ENCODE measurements around the gene DYNC2I2. TPM values are rescaled to one million over a fixed set of nuclear protein-coding genes. Genes with fewer than 3 reads are reported as not detected.

The DYNC2I2 gene
- total RNA-seq, 1 experiment from 2014 or later: 58.6 TPM

DNA sequence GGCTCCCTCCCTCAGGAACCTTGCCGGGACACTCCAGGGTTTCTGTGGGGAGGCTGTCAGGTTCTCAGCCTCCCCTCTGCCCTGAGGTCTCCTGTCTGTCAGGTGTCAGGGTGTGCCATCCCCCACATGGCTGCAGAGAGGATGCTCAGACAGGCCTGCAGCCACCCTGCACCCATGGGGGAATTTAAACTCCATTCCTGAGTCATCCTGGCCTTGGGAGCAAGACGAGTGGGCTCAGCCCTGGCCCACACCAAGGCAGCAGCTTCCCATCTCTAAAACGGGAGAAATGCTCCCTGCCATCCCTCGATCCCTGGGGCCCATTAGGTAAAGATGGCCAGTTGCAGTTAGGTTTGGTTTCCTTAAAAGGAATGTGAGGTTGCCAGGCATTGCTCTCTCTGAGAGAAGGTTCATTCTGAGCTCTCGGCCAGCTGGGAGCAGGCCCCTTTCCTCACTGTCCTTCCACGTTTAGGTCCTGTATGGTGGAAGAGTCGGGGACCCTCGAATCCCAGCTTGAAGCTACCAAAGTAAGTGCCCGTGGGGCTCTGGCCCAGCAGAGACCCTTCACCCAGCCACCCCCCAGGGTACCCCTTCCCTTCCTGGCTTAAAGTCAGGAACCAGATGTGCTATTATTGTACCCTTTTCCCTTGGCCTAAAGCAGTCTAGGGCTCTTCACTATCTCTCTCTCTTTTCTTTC, 26.6 kb downstream of the DYNC2I2 start:
- H3K27ac Mint-ChIP-seq: peak overlapping the region; percentile 68 to 80 (median 74); a peak in 6 of 7 replicates
- H3K4me1 Mint-ChIP-seq: peaks cover under 1 to 4% of the 10 kb centered on the region in 2 experiments; a peak in 1 of 4 replicates

More for the DNA sequence above, 26.6 kb downstream of the DYNC2I2 start:
- no peak overlapping the region for H4K8ac ChIP-seq (replicated peaks; ENCODE audit: insufficient read length, low read depth, low read length)
- H3T11ph ChIP-seq (ENCODE audit: low read length): no peak overlapping the region
- H3K9ac ChIP-seq (ENCODE audit: extremely low read depth, insufficient read length, low read length): no peak overlapping the region
- WGBS (ENCODE audit: extremely low coverage, insufficient read length, low lambda C conversion rate): no CpG with 5 or more reads among the region's 9 CpGs
- TF ChIP-seq CTCF (conservative IDR thresholded peaks at IDR 0.05): no peak
- Mint-ChIP-seq H3K27me3 (ENCODE audit: low read depth) (no peaks in the 10 kb centered on the region), H3K4me3 (no peak overlapping the region), H3K36me3 (ENCODE audit: insufficient read depth in 1 of 3, low read depth in 3 of 3) (peaks cover 31 to 81% (median 72%) of the 10 kb centered on the region in 3 experiments), H3K9me3 (no peaks in the 10 kb centered on the region)
- no peak overlapping the region for H4K5ac ChIP-seq (ENCODE audit: insufficient read length, low read depth, low read length)
- H3K4ac ChIP-seq (ENCODE audit: low read depth, low read length): no peak overlapping the region
- no peak overlapping the region for H3K14ac ChIP-seq (ENCODE audit: insufficient read depth, low read length)
- no peaks in the 10 kb centered on the region for H3K27me3 ChIP-seq (ENCODE audit: insufficient read depth, low read length)
- H3K56ac ChIP-seq (ENCODE audit: insufficient read length, low read depth, low read length): no peak overlapping the region
- H2AK5ac ChIP-seq (ENCODE audit: insufficient read length, low read length): no peak overlapping the region
- no peak overlapping the region for H3K27ac ChIP-seq (ENCODE audit: insufficient read length, low read depth, low read length)
- H2BK120ac ChIP-seq (ENCODE audit: low read depth, low read length, poor library complexity, severe bottlenecking): no peak overlapping the region
- no peaks in the 10 kb centered on the region for H3K4me1 ChIP-seq (ENCODE audit: insufficient read depth, low read length)
- H2AFZ ChIP-seq (ENCODE audit: low read length): no peak overlapping the region
- H2BK12ac ChIP-seq (ENCODE audit: insufficient read length, low read depth, low read length): no peak overlapping the region
- no peaks in the 10 kb centered on the region for H3K9me3 ChIP-seq (ENCODE audit: control insufficient read depth, low read depth, low read length)
- no peaks in the 10 kb centered on the region for H3K23me2 ChIP-seq (ENCODE audit: insufficient read length, low read depth, low read length, poor library complexity, severe bottlenecking)
- H3K4me2 ChIP-seq (ENCODE audit: insufficient read depth, insufficient read length, low read length): no peak overlapping the region
- no peak overlapping the region for H3K23ac ChIP-seq (ENCODE audit: insufficient read length, low read depth, low read length)
- H4K91ac ChIP-seq (ENCODE audit: insufficient read length, low read depth, low read length): no peak overlapping the region
- H3K79me1 ChIP-seq (ENCODE audit: insufficient read depth, low read depth, low read length, poor library complexity, severe bottlenecking): no peaks in the 10 kb centered on the region
- H2BK20ac ChIP-seq (ENCODE audit: low read depth, low read length, poor library complexity, severe bottlenecking): no peak overlapping the region
- H3K18ac ChIP-seq (ENCODE audit: insufficient read length, low read depth, low read length): no peak overlapping the region
- no peaks in the 10 kb centered on the region for H3K79me2 ChIP-seq (ENCODE audit: insufficient read depth, low read length)
- no peak for DNase-seq
- no peak overlapping the region for H2BK5ac ChIP-seq (ENCODE audit: insufficient read length, low read length)
- no peak overlapping the region for H2BK15ac ChIP-seq (ENCODE audit: low read depth, low read length)
- H4K20me1 ChIP-seq (ENCODE audit: control insufficient read depth, insufficient read depth, insufficient read length): no peaks in the 10 kb centered on the region
